SK-N-SH treated with all-trans-retinoic acid at 6 μM for 48 hours (cell line): ENCODE results near the gene TADA2A.

Source experiments
- ATAC-seq: fragments of 200-7000 bp; cut with Tn5 transposase; 3 replicates; pipeline ENCODE4 v1.9.1; 2020; ENCODE audit warnings: mild to moderate bottlenecking, moderate library complexity
- ARNTL ChIP-seq: fragments of 450-650 bp; formaldehyde crosslinking; IDR thresholded peaks from 2 replicates; pipeline ENCODE4 v1.5.0; 2020; ENCODE audit warnings: low read depth, mild to moderate bottlenecking, moderate library complexity, borderline replicate concordance
- BACH2 ChIP-seq: fragments of 250-450 bp; sonication (Bioruptor Pico); IDR thresholded peaks from 2 replicates; pipeline ENCODE4 v1.9.0; 2021; ENCODE audit warnings: mild to moderate bottlenecking, borderline replicate concordance
- CREB5 ChIP-seq: fragments of 250-450 bp; sonication (Bioruptor Pico); IDR thresholded peaks from 2 replicates; pipeline ENCODE4 v1.5.1; 2020; ENCODE audit warnings: low read depth, mild to moderate bottlenecking, moderate library complexity
- CSDC2 ChIP-seq: fragments of 250-450 bp; sonication (Bioruptor Pico); IDR thresholded peaks from 2 replicates; pipeline ENCODE4 v1.5.0; 2020; ENCODE audit warnings: mild to moderate bottlenecking, moderate library complexity
- CSRNP3 ChIP-seq: fragments of 250-450 bp; sonication (Bioruptor Pico); IDR thresholded peaks from 2 replicates; pipeline ENCODE4 v1.5.1; 2021; ENCODE audit warnings: mild to moderate bottlenecking, moderate library complexity
- ESRRG ChIP-seq: fragments of 250-450 bp; sonication (Bioruptor Pico); IDR thresholded peaks from 2 replicates; pipeline ENCODE4 v1.6.1; 2021; ENCODE audit warnings: mild to moderate bottlenecking
- GLIS3 ChIP-seq: fragments of 250-450 bp; sonication (Bioruptor Pico); IDR thresholded peaks from 2 replicates; pipeline ENCODE4 v1.5.0; 2020; ENCODE audit warnings: mild to moderate bottlenecking, moderate library complexity
- OSR1 ChIP-seq: fragments of 250-450 bp; sonication (Bioruptor Pico); IDR thresholded peaks from 2 replicates; pipeline ENCODE4 v1.8.0; 2022; ENCODE audit warnings: moderate library complexity, mild to moderate bottlenecking, inconsistent platforms
- PATZ1 ChIP-seq: fragments of 250-450 bp; sonication (Bioruptor Pico); IDR thresholded peaks from 2 replicates; pipeline ENCODE4 v1.8.0; 2020; ENCODE audit warnings: mild to moderate bottlenecking, moderate library complexity, borderline replicate concordance
- POU6F1 ChIP-seq: fragments of 250-450 bp; sonication (Bioruptor Pico); IDR thresholded peaks from 2 replicates; pipeline ENCODE4 v1.8.0; 2021; ENCODE audit warnings: low read depth, mild to moderate bottlenecking, moderate library complexity, borderline replicate concordance
- RARB ChIP-seq: fragments of 250-450 bp; sonication (Bioruptor Pico); IDR thresholded peaks from 2 replicates; pipeline ENCODE4 v1.8.0; 2021; ENCODE audit warnings: mild to moderate bottlenecking, moderate library complexity
- SNAI2 ChIP-seq: fragments of 250-450 bp; sonication (Bioruptor Pico); IDR thresholded peaks from 2 replicates; pipeline ENCODE4 v1.5.0; 2020; ENCODE audit warnings: mild to moderate bottlenecking, moderate library complexity
- TCF4 ChIP-seq: fragments of 250-450 bp; sonication (Bioruptor Pico); IDR thresholded peaks from 2 replicates; pipeline ENCODE4 v1.8.0; 2021; ENCODE audit warnings: mild to moderate bottlenecking, moderate library complexity, borderline replicate concordance
- TOX ChIP-seq: fragments of 250-450 bp; sonication (Bioruptor Pico); IDR thresholded peaks from 2 replicates; pipeline ENCODE4 v1.8.0; 2021; ENCODE audit warnings: mild to moderate bottlenecking, moderate library complexity, borderline replicate concordance
- TSHZ2 ChIP-seq: fragments of 250-450 bp; sonication (Bioruptor Pico); IDR thresholded peaks from 2 replicates; pipeline ENCODE4 v1.5.0; 2020; ENCODE audit warnings: mild to moderate bottlenecking, moderate library complexity
- ZC3H10 ChIP-seq: fragments of 250-450 bp; sonication (Bioruptor Pico); IDR thresholded peaks from 2 replicates; pipeline ENCODE4 v1.5.1; 2021; ENCODE audit warnings: mild to moderate bottlenecking, moderate library complexity
- ZFP3 ChIP-seq: fragments of 250-450 bp; sonication (Bioruptor Pico); IDR thresholded peaks from 2 replicates; pipeline ENCODE4 v1.5.0; 2020; ENCODE audit warnings: mild to moderate bottlenecking, moderate library complexity
- ZFP30 ChIP-seq: fragments of 450-650 bp; formaldehyde crosslinking; IDR thresholded peaks from 2 replicates; pipeline ENCODE4 v1.5.0; 2022; ENCODE audit warnings: mild to moderate bottlenecking, moderate library complexity
- ZNF565 ChIP-seq: fragments of 450-650 bp; formaldehyde crosslinking; conservative IDR thresholded peaks from 2 replicates; pipeline ENCODE4 v1.5.0; 2020; ENCODE audit warnings: low read depth, mild to moderate bottlenecking, moderate library complexity
- ZNF70 ChIP-seq: fragments of 450-650 bp; formaldehyde crosslinking; IDR thresholded peaks from 2 replicates; pipeline ENCODE4 v1.5.0; 2020; ENCODE audit warnings: mild to moderate bottlenecking, moderate library complexity

TADA2A gene

GRCh38 chr17:37429453-37429852 is 22.8 kb downstream of the TADA2A start:
- no peak for ATAC-seq

GRCh38 chr17:37430051-37430627 is 23.5 kb downstream of the TADA2A start:
- no peak for TF ChIP-seq ZNF70 (CRISPR knock-in tag)
- no peak for TF ChIP-seq BACH2 (CRISPR knock-in tag)
- TF ChIP-seq ESRRG (CRISPR knock-in tag), result no peak
- no peak for TF ChIP-seq TSHZ2
- no peak for TF ChIP-seq GLIS3 (CRISPR knock-in tag)
- no peak for TF ChIP-seq RARB (CRISPR knock-in tag)
- TF ChIP-seq TCF4 (CRISPR knock-in tag), result no peak
- TF ChIP-seq ZFP3 (CRISPR knock-in tag), result no peak
- no peak for TF ChIP-seq ZC3H10 (CRISPR knock-in tag)
- TF ChIP-seq ZNF565, result no peak
- no peak for TF ChIP-seq OSR1 (CRISPR knock-in tag)
- no peak for TF ChIP-seq CREB5 (CRISPR knock-in tag)
- no peak for TF ChIP-seq CSRNP3 (CRISPR knock-in tag)
- no peak for TF ChIP-seq SNAI2 (CRISPR knock-in tag)
- TF ChIP-seq CSDC2 (CRISPR knock-in tag), result no peak
- TF ChIP-seq, all 23 proteins: peak for 0
- no peak; the same call in 2 of the 3 replicates for ATAC-seq

More at GRCh38 chr17:37429453-37429852, 22.8 kb downstream of the TADA2A start:
- TF ChIP-seq CREB5 (CRISPR knock-in tag) (no peak), TOX (CRISPR knock-in tag) (no peak), ARNTL (no peak), ZFP30 (CRISPR knock-in tag) (no peak), ZNF565 (no peak), CSRNP3 (CRISPR knock-in tag) (no peak), CSDC2 (CRISPR knock-in tag) (no peak), BACH2 (CRISPR knock-in tag) (no peak), SNAI2 (CRISPR knock-in tag) (no peak), ESRRG (CRISPR knock-in tag) (no peak)

GRCh38 chr17:37432671-37433070 is 26.0 kb downstream of the TADA2A start:
- ATAC-seq, result no peak
- TF ChIP-seq ARNTL (no peak), ZFP3 (CRISPR knock-in tag) (no peak), TCF4 (CRISPR knock-in tag) (no peak), ZNF70 (CRISPR knock-in tag) (no peak), POU6F1 (CRISPR knock-in tag) (no peak), PATZ1 (CRISPR knock-in tag) (no peak), GLIS3 (CRISPR knock-in tag) (no peak), ZFP30 (CRISPR knock-in tag) (no peak), CSRNP3 (CRISPR knock-in tag) (no peak), CREB5 (CRISPR knock-in tag) (no peak), OSR1 (CRISPR knock-in tag) (no peak)
